SK-N-SH treated with all-trans-retinoic acid at 6 μM for 48 hours (cell line): ENCODE data around the gene SGSM1.

Source experiments
- ATAC-seq: fragments of 200-7000 bp; cut with Tn5 transposase; 3 replicates; pipeline ENCODE4 v1.9.1; 2020; ENCODE audit warnings: mild to moderate bottlenecking, moderate library complexity
- ARNTL ChIP-seq: fragments of 450-650 bp; formaldehyde crosslinking; IDR thresholded peaks from 2 replicates; pipeline ENCODE4 v1.5.0; 2020; ENCODE audit warnings: low read depth, mild to moderate bottlenecking, moderate library complexity, borderline replicate concordance
- CSDC2 ChIP-seq: fragments of 250-450 bp; sonication (Bioruptor Pico); IDR thresholded peaks from 2 replicates; pipeline ENCODE4 v1.5.0; 2020; ENCODE audit warnings: mild to moderate bottlenecking, moderate library complexity
- GLIS3 ChIP-seq: fragments of 250-450 bp; sonication (Bioruptor Pico); IDR thresholded peaks from 2 replicates; pipeline ENCODE4 v1.5.0; 2020; ENCODE audit warnings: mild to moderate bottlenecking, moderate library complexity
- ISL1 ChIP-seq: fragments of 250-450 bp; sonication (Bioruptor Pico); IDR thresholded peaks from 2 replicates; pipeline ENCODE4 v2.1.2; 2022; ENCODE audit warnings: mild to moderate bottlenecking, moderate library complexity
- POU6F1 ChIP-seq: fragments of 250-450 bp; sonication (Bioruptor Pico); IDR thresholded peaks from 2 replicates; pipeline ENCODE4 v1.8.0; 2021; ENCODE audit warnings: low read depth, mild to moderate bottlenecking, moderate library complexity, borderline replicate concordance
- PPARA ChIP-seq: fragments of 250-450 bp; sonication (Bioruptor Pico); IDR thresholded peaks from 2 replicates; pipeline ENCODE4 v1.5.0; 2020; ENCODE audit warnings: mild to moderate bottlenecking, borderline replicate concordance
- SNAI2 ChIP-seq: fragments of 250-450 bp; sonication (Bioruptor Pico); IDR thresholded peaks from 2 replicates; pipeline ENCODE4 v1.5.0; 2020; ENCODE audit warnings: mild to moderate bottlenecking, moderate library complexity
- TCF4 ChIP-seq: fragments of 250-450 bp; sonication (Bioruptor Pico); IDR thresholded peaks from 2 replicates; pipeline ENCODE4 v1.8.0; 2021; ENCODE audit warnings: mild to moderate bottlenecking, moderate library complexity, borderline replicate concordance
- ZC3H10 ChIP-seq: fragments of 250-450 bp; sonication (Bioruptor Pico); IDR thresholded peaks from 2 replicates; pipeline ENCODE4 v1.5.1; 2021; ENCODE audit warnings: mild to moderate bottlenecking, moderate library complexity
- ZFP3 ChIP-seq: fragments of 250-450 bp; sonication (Bioruptor Pico); IDR thresholded peaks from 2 replicates; pipeline ENCODE4 v1.5.0; 2020; ENCODE audit warnings: mild to moderate bottlenecking, moderate library complexity
- ZNF70 ChIP-seq: fragments of 450-650 bp; formaldehyde crosslinking; IDR thresholded peaks from 2 replicates; pipeline ENCODE4 v1.5.0; 2020; ENCODE audit warnings: mild to moderate bottlenecking, moderate library complexity
- TF ChIP-seq, protein P1 (sequence below): fragments of 250-450 bp; sonication (Bioruptor Pico); IDR thresholded peaks from 2 replicates; pipeline ENCODE4 v1.5.1; 2021; ENCODE audit warnings: mild to moderate bottlenecking, moderate library complexity
- TF ChIP-seq, protein P2 (sequence below): fragments of 250-450 bp; sonication (Bioruptor Pico); IDR thresholded peaks from 2 replicates; pipeline ENCODE4 v1.5.0; 2020; ENCODE audit warnings: mild to moderate bottlenecking, moderate library complexity

Gene SGSM1

DNA sequence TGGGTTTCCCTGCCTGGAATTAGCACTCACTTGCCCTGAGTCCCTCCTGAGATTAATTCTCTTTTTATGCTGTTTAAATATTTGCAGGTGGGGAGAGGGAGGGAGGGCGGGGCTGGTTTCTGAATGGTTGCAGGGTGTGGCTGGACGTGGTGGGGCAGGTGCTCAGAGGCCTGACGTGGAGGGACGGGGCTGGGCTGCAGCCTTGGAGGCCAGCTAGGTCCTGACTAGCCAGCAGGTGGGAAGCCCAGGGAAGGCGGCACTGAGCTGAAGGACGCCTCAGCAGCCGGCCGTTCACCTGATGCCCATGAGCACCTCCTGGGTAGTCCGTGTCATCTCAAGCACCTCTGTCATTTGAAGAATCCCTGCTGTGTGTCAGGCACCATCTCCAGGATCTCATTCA lies 21.3 kb downstream of the SGSM1 start:
- no peak for ATAC-seq
- no peak for TF ChIP-seq SNAI2
- TF ChIP-seq ZC3H10 (CRISPR knock-in tag) = no peak
- TF ChIP-seq ZFP3 (CRISPR knock-in tag) = no peak
- TF ChIP-seq ISL1 (CRISPR knock-in tag) = no peak
- no peak for TF ChIP-seq GLIS3 (CRISPR knock-in tag)
- TF ChIP-seq POU6F1 (CRISPR knock-in tag) = no peak
- no peak for TF ChIP-seq ZNF70

- TF ChIP-seq CSDC2 (CRISPR knock-in tag) (no peak), TCF4 (CRISPR knock-in tag) (no peak), POU6F1 (CRISPR knock-in tag) (no peak), ISL1 (CRISPR knock-in tag) (no peak)
- TF ChIP-seq, all 23 proteins: peak for 0
- ATAC-seq = no peak
Measured at GRCh38 chr22:24830205-24830979, 24.4 kb downstream of the SGSM1 start.

DNA sequence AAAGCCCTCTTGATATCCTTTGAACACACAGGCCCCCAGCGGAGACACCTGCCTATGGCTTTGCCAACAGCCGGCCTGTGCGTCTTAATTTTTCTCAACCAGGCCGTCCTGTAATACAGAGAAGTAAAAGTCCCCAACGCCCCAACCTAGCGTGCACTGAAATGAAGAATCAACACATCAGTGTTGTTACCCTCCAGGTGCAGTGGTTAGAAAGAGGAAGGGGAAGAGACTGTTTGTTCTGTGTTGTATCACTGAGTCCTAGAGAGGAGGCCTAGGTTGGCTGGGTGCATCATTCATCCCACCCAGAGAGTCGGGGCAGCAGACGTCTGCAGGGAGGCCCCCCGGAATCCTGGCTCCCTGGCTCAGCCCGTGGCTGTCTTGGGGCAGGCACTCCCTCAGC lies 25.7 kb downstream of the SGSM1 start:
- ATAC-seq = no peak
- TF ChIP-seq, protein P1, sequence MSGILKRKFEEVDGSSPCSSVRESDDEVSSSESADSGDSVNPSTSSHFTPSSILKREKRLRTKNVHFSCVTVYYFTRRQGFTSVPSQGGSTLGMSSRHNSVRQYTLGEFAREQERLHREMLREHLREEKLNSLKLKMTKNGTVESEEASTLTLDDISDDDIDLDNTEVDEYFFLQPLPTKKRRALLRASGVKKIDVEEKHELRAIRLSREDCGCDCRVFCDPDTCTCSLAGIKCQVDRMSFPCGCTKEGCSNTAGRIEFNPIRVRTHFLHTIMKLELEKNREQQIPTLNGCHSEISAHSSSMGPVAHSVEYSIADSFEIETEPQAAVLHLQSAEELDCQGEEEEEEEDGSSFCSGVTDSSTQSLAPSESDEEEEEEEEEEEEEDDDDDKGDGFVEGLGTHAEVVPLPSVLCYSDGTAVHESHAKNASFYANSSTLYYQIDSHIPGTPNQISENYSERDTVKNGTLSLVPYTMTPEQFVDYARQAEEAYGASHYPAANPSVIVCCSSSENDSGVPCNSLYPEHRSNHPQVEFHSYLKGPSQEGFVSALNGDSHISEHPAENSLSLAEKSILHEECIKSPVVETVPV (CRISPR knock-in tag) = no peak
- TF ChIP-seq, protein P2, sequence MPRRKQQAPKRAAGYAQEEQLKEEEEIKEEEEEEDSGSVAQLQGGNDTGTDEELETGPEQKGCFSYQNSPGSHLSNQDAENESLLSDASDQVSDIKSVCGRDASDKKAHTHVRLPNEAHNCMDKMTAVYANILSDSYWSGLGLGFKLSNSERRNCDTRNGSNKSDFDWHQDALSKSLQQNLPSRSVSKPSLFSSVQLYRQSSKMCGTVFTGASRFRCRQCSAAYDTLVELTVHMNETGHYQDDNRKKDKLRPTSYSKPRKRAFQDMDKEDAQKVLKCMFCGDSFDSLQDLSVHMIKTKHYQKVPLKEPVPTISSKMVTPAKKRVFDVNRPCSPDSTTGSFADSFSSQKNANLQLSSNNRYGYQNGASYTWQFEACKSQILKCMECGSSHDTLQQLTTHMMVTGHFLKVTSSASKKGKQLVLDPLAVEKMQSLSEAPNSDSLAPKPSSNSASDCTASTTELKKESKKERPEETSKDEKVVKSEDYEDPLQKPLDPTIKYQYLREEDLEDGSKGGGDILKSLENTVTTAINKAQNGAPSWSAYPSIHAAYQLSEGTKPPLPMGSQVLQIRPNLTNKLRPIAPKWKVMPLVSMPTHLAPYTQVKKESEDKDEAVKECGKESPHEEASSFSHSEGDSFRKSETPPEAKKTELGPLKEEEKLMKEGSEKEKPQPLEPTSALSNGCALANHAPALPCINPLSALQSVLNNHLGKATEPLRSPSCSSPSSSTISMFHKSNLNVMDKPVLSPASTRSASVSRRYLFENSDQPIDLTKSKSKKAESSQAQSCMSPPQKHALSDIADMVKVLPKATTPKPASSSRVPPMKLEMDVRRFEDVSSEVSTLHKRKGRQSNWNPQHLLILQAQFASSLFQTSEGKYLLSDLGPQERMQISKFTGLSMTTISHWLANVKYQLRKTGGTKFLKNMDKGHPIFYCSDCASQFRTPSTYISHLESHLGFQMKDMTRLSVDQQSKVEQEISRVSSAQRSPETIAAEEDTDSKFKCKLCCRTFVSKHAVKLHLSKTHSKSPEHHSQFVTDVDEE (CRISPR knock-in tag) = no peak
- no peak for TF ChIP-seq SNAI2
- TF ChIP-seq CSDC2 (CRISPR knock-in tag) = no peak
- TF ChIP-seq POU6F1 (CRISPR knock-in tag) = no peak
- TF ChIP-seq TCF4 (CRISPR knock-in tag) = no peak
- TF ChIP-seq ARNTL (CRISPR knock-in tag) = no peak
- TF ChIP-seq ZC3H10 (CRISPR knock-in tag) = no peak
- TF ChIP-seq, all 23 proteins: peak for 0

- TF ChIP-seq TCF4 (CRISPR knock-in tag) (no peak), PPARA (CRISPR knock-in tag) (no peak)
- ATAC-seq = no peak
Measured at GRCh38 chr22:24833881-24834495, 28.0 kb downstream of the SGSM1 start.
